B cell (primary cell): ENCODE data around the gene NFATC1. TPM values are rescaled to one million over a fixed set of nuclear protein-coding genes. Genes with fewer than 3 reads are reported as not detected.

Experiments
- ATAC-seq: fragments of 200-7000 bp; cut with Tn5 transposase; one replicate; pipeline ENCODE4 v1.10.0; 2021; ENCODE audit warnings: low read depth, mild to moderate bottlenecking, moderate number of reproducible peaks, moderate library complexity
- CTCF ChIA-PET: fragments of 350-600 bp; sonication (Branson Sonifier 250); formaldehyde crosslinking; loops from one replicate; lab custom pipeline; 2021; ENCODE audit warnings: antibody characterized with exemption, inconsistent platforms; lab: Charles Lee
- POLR2A ChIA-PET: fragments of 350-600 bp; sonication (Branson Sonifier 250); formaldehyde crosslinking; loops from one replicate; lab custom pipeline; 2021; ENCODE audit warnings: antibody characterized with exemption; lab: Charles Lee
- DNase-seq: peaks from one replicate; pipeline ENCODE4 v3.0.0; 2013
- H2AFZ ChIP-seq: 2 replicates; pipeline ENCODE4 v1.6.1; 2012; ENCODE audit warnings: mild to moderate bottlenecking, low read depth, low read length; ENCODE audit not compliant: insufficient read depth, poor library complexity, severe bottlenecking
- H3K27ac ChIP-seq, 2 donors: 1 replicate in 1 of 2; 2 replicates in 1 of 2; pipeline ENCODE4 v1.5.1; 2012 to 2013; ENCODE audit warnings: low read length in 2 of 2, mild to moderate bottlenecking in 2 of 2, moderate library complexity in 1 of 2
- H3K27me3 ChIP-seq, 4 experiments: fragments of 200-600 bp in 1 of 4; sonication (generic) in 1 of 4; replicated peaks in 1 of 4; 1 replicate in 2 of 4; 2 replicates in 2 of 4; pipeline versions ENCODE4 v1.6.1 to v1.7.0; 2013 to 2016; ENCODE audit warnings: low read length in 3 of 4, mild to moderate bottlenecking in 2 of 4, mixed read lengths in 1 of 4, moderate library complexity in 1 of 4; ENCODE audit not compliant: insufficient read depth in 4 of 4, control insufficient read depth in 3 of 4; ENCODE audit errors: control extremely low read depth in 1 of 4
- H3K36me3 ChIP-seq, 2 experiments: replicated peaks in 1 of 2; 1 replicate in 1 of 2; 2 replicates in 1 of 2; pipeline versions ENCODE4 v1.6.1 to v1.7.1; 2013; ENCODE audit warnings: low read length in 1 of 2; ENCODE audit not compliant: insufficient read depth in 2 of 2, control insufficient read depth in 1 of 2; ENCODE audit errors: control extremely low read depth in 1 of 2, extremely low read depth in 1 of 2
- H3K4me1 ChIP-seq, 2 donors: fragments of 200-600 bp in 1 of 2; sonication (generic) in 1 of 2; 1 replicate in 1 of 2; 2 replicates in 1 of 2; pipeline versions ENCODE4 v1.5.1 to v1.6.1; 2013 to 2017; ENCODE audit warnings: low read length in 2 of 2; ENCODE audit not compliant: control insufficient read depth in 2 of 2, insufficient read depth in 2 of 2
- H3K4me2 ChIP-seq: replicated peaks from 2 replicates; pipeline ENCODE3; 2012; ENCODE audit warnings: mild to moderate bottlenecking, low read depth, low read length; ENCODE audit not compliant: poor library complexity, severe bottlenecking
- H3K4me3 ChIP-seq, 5 experiments: fragments of 200-600 bp in 1 of 5; sonication (generic) in 1 of 5; 1 replicate in 3 of 5; 2 replicates in 2 of 5; pipeline versions ENCODE4 v1.5.1 to v1.7.0; 2011 to 2016; ENCODE audit warnings: low read length in 4 of 5, mild to moderate bottlenecking in 4 of 5, low read depth in 2 of 5, control low read depth in 1 of 5, moderate library complexity in 1 of 5; ENCODE audit not compliant: insufficient read depth in 1 of 5; ENCODE audit errors: control extremely low read depth in 1 of 5, extremely low read depth in 1 of 5
- H3K79me2 ChIP-seq: fragments of 200-600 bp; sonication (generic); one replicate; pipeline ENCODE4 v1.6.0; 2016; ENCODE audit warnings: low read length; ENCODE audit not compliant: control insufficient read depth, insufficient read depth
- H3K9ac ChIP-seq: fragments of 200-600 bp; sonication (generic); 2 replicates; pipeline ENCODE4 v1.6.1; 2017; ENCODE audit warnings: mild to moderate bottlenecking, low read length, moderate library complexity
- H3K9me3 ChIP-seq, 3 donors: one replicate each; pipeline versions ENCODE4 v1.6.1 to v1.7.1; 2013; ENCODE audit warnings: low read length in 2 of 3; ENCODE audit not compliant: control insufficient read depth in 2 of 3, insufficient read depth in 1 of 3; ENCODE audit errors: control extremely low read depth in 1 of 3
- H4K20me1 ChIP-seq: 2 replicates; pipeline ENCODE4 v1.6.0; 2012; ENCODE audit warnings: mild to moderate bottlenecking, low read length; ENCODE audit not compliant: insufficient read depth, control insufficient read depth, poor library complexity, severe bottlenecking
- H3K27ac Mint-ChIP-seq: one replicate; pipeline ENCODE4 v1.8.0; 2021; ENCODE audit warnings: mixed read lengths
- H3K27me3 Mint-ChIP-seq: one replicate; pipeline ENCODE4 v1.8.0; 2021; ENCODE audit warnings: mixed read lengths
- H3K4me1 Mint-ChIP-seq: one replicate; pipeline ENCODE4 v1.8.0; 2021; ENCODE audit warnings: mixed read lengths
- H3K4me3 Mint-ChIP-seq: one replicate; pipeline ENCODE4 v1.8.0; 2021; ENCODE audit warnings: mixed read lengths
- H3K9me3 Mint-ChIP-seq: one replicate; pipeline ENCODE4 v1.8.0; 2022; ENCODE audit warnings: mixed read lengths; ENCODE audit not compliant: insufficient read depth
- EZH2 ChIP-seq: IDR thresholded peaks from 2 replicates; pipeline ENCODE4 v1.6.1; 2012; ENCODE audit warnings: borderline replicate concordance, low read depth, mild to moderate bottlenecking, moderate library complexity, low read length; ENCODE audit not compliant: insufficient read depth, poor library complexity, severe bottlenecking
- WGBS: methylation state at CpG from one replicate; pipeline ENCODE4 v1.1.5; 2013; ENCODE audit warnings: missing lambda C conversion rate; ENCODE audit not compliant: insufficient coverage; 5-methylcytosine and 5-hydroxymethylcytosine counted together
- intact Hi-C: fragments of 100-400 bp; cut with micrococcal nuclease; formaldehyde crosslinking; loops from one replicate; pipeline ENCODE4 v1.10.0; 2022
- polyA plus RNA-seq: library from polyadenylated mRNA; depleted of rRNA; stranded (reverse); fragments of >200 nt; gene quantifications from 2 replicates; pipeline ENCODE4 v1.2.3, GENCODE V29; 2012
- total RNA-seq, 2 donors: library from RNA; stranded (reverse); fragments of 120-200 nt in 1 of 2; gene quantifications; 1 replicate in 1 of 2; 2 replicates in 1 of 2; pipeline versions ENCODE4 v1.2.3 to v1.2.4, GENCODE V29; 2013 to 2022
- TF ChIP-seq, protein P1 (sequence below): fragments of 200-600 bp; IDR thresholded peaks from one replicate; pipeline ENCODE4 v1.8.0; 2022; ENCODE audit warnings: antibody characterized with exemption, mild to moderate bottlenecking

NFATC1 gene
- total and polyA plus RNA-seq, 2 donors (not counting 1 experiment from before 2014, with no cell fraction given), result 32.2 to 108 TPM

DNA sequence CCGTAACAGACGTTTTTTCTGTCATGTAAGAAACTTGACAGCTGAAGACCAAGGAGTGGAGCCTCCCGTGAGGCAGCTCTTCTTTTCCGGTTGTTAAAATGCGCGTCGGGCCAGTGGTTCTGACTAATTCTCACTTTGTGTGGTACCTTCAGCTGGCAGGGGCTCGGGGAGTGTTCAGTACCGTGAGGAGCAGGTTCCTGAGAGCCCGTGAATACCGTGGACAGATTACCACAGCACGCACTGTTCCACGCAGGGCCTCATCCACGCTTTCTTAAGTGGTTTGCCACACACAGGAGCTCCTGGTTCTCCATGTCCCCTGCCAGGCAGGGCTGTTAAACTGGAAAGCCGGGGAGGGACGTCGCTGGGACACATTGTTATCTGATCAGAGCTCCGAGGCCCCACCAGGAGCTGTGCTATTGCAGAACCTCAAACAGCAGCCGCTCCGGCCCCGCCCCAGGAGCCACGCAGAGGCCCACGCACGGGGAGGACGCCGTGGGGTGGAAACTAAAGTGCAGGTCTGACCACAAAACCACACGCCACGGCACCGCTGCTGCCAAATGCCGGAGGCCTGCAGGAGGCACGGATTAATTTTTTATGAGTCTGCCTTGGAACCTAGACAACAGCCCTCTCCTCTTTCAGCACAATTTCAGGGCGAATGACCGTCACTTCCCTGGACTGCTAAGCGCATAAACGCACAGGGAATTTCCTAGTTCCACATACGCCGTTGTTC is 43.3 kb downstream of the NFATC1 start:
- peak; percentile 35 for DNase-seq
- Mint-ChIP-seq H3K9me3 (no peaks in the 10 kb centered on the region), H3K27me3 (no peaks in the 10 kb centered on the region), H3K4me1 (peaks cover 77% of the 10 kb centered on the region), H3K27ac (peak overlapping the region; percentile 50), H3K4me3 (peak overlapping the region; percentile 44)
- H3K9ac ChIP-seq, result no peak overlapping the region
- CTCF ChIA-PET, result interaction anchor here (0.8 to 2.1 kb wide), 6 partner anchors 12 to 60 kb away, joined by 3 to 7 read pairs (median 4); no protein-coding TSS in a partner anchor
- POLR2A ChIA-PET, result interaction anchor here (1.3 kb wide), 1 partner anchor 26 kb away, joined by 7 read pairs; no protein-coding TSS in a partner anchor
- TF ChIP-seq EZH2, result no peak
- TF ChIP-seq, protein P1, sequence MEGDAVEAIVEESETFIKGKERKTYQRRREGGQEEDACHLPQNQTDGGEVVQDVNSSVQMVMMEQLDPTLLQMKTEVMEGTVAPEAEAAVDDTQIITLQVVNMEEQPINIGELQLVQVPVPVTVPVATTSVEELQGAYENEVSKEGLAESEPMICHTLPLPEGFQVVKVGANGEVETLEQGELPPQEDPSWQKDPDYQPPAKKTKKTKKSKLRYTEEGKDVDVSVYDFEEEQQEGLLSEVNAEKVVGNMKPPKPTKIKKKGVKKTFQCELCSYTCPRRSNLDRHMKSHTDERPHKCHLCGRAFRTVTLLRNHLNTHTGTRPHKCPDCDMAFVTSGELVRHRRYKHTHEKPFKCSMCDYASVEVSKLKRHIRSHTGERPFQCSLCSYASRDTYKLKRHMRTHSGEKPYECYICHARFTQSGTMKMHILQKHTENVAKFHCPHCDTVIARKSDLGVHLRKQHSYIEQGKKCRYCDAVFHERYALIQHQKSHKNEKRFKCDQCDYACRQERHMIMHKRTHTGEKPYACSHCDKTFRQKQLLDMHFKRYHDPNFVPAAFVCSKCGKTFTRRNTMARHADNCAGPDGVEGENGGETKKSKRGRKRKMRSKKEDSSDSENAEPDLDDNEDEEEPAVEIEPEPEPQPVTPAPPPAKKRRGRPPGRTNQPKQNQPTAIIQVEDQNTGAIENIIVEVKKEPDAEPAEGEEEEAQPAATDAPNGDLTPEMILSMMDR, result no peak
- H3K27ac ChIP-seq, result peak overlapping the region in 1 of 2 donors; percentile 46
- intact Hi-C loops, result loop anchor here (5.0 kb wide), 1 partner anchor 47 kb away; no protein-coding TSS in a partner anchor
- no peak overlapping the region for H3K4me3 ChIP-seq
- H2AFZ ChIP-seq, result no peak overlapping the region
- H4K20me1 ChIP-seq, result peaks cover 100% of the 10 kb centered on the region
- ATAC-seq, result peak; percentile 38
- peak overlapping the region; percentile 14 for H3K4me2 ChIP-seq
- peaks cover 0 to 56% of the 10 kb centered on the region in 2 experiments for H3K36me3 ChIP-seq
- H3K79me2 ChIP-seq, result peaks cover 100% of the 10 kb centered on the region
- no peaks in the 10 kb centered on the region for H3K9me3 ChIP-seq
- no peaks in the 10 kb centered on the region for H3K27me3 ChIP-seq
- peaks cover 39 to 85% of the 10 kb centered on the region in 2 donors for H3K4me1 ChIP-seq
- 58% methylated on average over 37 of the region's 37 CpGs for WGBS

DNA sequence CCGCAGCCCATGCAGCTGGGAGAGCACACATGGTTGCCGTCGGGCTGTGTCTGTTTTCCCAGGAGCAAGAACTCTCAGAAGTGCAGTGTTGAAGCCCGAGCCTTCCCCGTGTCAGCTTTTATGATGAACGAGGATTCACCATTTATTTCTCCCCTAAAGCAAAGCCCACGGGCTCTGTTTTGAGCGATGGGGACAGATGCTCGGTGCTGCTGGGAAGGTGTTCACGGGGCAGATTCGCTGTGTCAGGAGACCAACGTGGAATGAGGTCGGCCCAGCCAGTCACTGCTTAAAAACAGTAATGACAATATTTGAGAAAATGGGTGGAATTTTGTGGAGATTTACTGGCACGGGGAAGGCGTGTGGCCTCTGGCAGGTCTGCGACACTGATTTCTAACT is 43.9 kb downstream of the NFATC1 start:
- intact Hi-C loops, result loop anchor here (5.0 kb wide), 1 partner anchor 47 kb away; no protein-coding TSS in a partner anchor
- Histone ChIP-seq H3K79me2 (peaks cover 100% of the 10 kb centered on the region), H3K27me3 (no peaks in the 10 kb centered on the region), H3K4me1 (peaks cover 36 to 81% of the 10 kb centered on the region in 2 donors), H4K20me1 (peaks cover 100% of the 10 kb centered on the region), H2AFZ (no peak overlapping the region), H3K4me3 (no peak overlapping the region), H3K9me3 (no peaks in the 10 kb centered on the region), H3K9ac (no peak overlapping the region), H3K36me3 (peaks cover 0 to 54% of the 10 kb centered on the region in 2 experiments), H3K27ac (no peak overlapping the region), H3K4me2 (no peak overlapping the region)
- no peak for TF ChIP-seq EZH2
- TF ChIP-seq, protein P1, result no peak
- Mint-ChIP-seq H3K4me3 (no peak overlapping the region), H3K27ac (peak overlapping the region; percentile 50), H3K4me1 (peaks cover 74% of the 10 kb centered on the region), H3K27me3 (no peaks in the 10 kb centered on the region), H3K9me3 (no peaks in the 10 kb centered on the region)
- ChIA-PET POLR2A (interaction anchor here (1.3 kb wide), 1 partner anchor 26 kb away, joined by 7 read pairs; no protein-coding TSS in a partner anchor), CTCF (interaction anchor here (0.9 to 2.1 kb wide), 5 partner anchors 11 to 60 kb away, joined by 3 to 7 read pairs (median 5); no protein-coding TSS in a partner anchor)
- DNase-seq (no peak), ATAC-seq (no peak)
- WGBS, result 94% methylated on average over 13 of the region's 16 CpGs
